ENCODE measurements around the gene C2CD2. TPM values are rescaled to one million over a fixed set of nuclear protein-coding genes. Genes with fewer than 3 reads are reported as not detected.

The C2CD2 gene
- total RNA-seq, 3 donors from 2014 or later = 9.4 to 29.1 (median 17.8) TPM

DNA sequence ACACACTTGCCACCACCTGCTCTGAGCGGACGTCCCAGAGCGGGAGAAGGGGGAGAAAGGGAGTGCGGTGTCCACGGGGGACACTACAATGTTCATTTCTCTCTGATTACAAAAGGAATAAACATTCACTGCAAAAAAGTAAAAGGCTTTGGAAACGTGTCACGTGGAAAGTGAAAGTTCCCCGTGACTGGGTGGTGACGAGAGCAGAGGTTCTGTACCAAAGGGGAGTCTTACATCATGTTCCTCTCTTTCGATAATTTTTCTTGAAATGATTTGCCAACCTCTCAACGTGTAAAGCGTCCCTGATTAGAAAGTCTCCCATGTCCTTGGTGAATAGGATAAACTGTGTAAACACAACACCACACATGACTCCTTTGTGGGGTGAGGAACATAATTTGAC is 52.7 kb downstream of the C2CD2 start:
- Histone ChIP-seq H3K36me3 (ENCODE audit: low read depth) (no peaks in the 10 kb centered on the region), H3K4me1 (ENCODE audit: low read depth) (no peaks in the 10 kb centered on the region), H3K9me3 (no peaks in the 10 kb centered on the region), H3K4me3 (no peak overlapping the region)
- no peak for DNase-seq
- intact Hi-C loops (cut with DNase I, micrococcal nuclease) = no loop called here
- TF ChIP-seq, protein P1, sequence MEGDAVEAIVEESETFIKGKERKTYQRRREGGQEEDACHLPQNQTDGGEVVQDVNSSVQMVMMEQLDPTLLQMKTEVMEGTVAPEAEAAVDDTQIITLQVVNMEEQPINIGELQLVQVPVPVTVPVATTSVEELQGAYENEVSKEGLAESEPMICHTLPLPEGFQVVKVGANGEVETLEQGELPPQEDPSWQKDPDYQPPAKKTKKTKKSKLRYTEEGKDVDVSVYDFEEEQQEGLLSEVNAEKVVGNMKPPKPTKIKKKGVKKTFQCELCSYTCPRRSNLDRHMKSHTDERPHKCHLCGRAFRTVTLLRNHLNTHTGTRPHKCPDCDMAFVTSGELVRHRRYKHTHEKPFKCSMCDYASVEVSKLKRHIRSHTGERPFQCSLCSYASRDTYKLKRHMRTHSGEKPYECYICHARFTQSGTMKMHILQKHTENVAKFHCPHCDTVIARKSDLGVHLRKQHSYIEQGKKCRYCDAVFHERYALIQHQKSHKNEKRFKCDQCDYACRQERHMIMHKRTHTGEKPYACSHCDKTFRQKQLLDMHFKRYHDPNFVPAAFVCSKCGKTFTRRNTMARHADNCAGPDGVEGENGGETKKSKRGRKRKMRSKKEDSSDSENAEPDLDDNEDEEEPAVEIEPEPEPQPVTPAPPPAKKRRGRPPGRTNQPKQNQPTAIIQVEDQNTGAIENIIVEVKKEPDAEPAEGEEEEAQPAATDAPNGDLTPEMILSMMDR (IDR thresholded peaks at IDR 0.05) = no peak
- no peak for ATAC-seq

DNA sequence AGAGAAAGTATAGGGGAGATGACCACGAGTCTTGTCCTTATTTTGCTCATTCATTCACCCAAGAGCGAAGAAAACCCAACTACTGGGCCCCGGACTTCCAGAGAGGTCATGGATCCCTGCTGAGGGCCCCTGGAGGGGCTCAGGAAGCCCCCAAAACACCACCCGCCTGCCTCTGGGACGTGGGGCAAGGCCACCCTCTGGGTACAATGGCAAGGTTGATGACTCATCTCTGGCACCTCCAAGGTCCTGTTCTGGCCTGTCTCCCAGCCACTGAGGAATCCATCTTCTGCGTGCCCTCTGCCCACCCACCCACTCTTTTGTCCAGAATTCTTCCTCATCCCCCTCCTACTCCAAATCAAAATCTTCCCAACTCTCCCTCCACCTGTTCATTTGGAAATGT is 53.4 kb downstream of the C2CD2 start:
- TF ChIP-seq, protein P1 (IDR thresholded peaks at IDR 0.05) = no peak
- no peaks in the 10 kb centered on the region for H3K4me1 ChIP-seq (ENCODE audit: low read depth)
- no peak overlapping the region for H3K4me3 ChIP-seq
- no peaks in the 10 kb centered on the region for H3K9me3 ChIP-seq
- DNase-seq (no peak), ATAC-seq (no peak)
- H3K36me3 ChIP-seq (ENCODE audit: low read depth) = no peaks in the 10 kb centered on the region
- intact Hi-C loops (cut with DNase I, micrococcal nuclease) = no loop called here

DNA sequence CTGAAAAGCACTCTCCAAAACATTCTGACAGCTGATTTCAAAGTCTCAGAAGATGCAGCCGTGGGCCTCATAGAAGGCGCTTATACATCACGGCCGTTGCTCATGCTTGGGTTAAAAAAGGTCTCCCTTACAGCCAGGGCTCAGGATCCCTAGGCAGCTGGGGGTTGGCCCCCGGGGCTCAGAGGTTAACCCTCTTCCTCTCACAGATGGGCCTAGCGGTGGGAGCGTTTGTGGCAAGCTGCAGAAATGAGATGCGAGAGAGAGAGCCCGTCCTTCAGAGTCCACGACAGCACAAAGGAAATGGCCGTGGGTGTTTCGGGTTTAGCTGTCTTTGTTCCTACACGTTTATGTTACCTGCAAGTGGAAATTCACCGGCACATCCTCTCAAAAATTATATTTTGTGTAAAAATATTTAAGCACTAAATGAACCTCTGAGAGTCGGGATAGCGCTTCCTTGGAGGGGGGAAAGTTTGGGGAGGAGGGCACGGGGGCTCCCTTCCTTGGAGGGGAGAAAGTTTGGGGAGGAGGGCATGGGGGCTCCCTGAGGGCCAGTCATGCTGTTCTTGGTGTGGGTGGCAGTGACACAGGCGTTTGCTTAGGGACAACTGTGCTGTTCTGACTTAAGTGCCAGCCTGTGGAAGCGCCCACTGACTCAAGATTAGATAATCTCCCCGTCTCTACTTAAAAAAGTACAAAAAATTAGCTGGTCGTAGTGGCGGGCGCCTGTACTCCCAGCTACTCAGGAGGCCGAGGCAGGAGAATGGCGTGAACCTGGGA is 54.2 kb downstream of the C2CD2 start:
- ATAC-seq = no peak
- Histone ChIP-seq H3K9me3 (no peaks in the 10 kb centered on the region), H3K36me3 (ENCODE audit: low read depth) (no peaks in the 10 kb centered on the region), H3K4me3 (no peak overlapping the region), H3K4me1 (ENCODE audit: low read depth) (no peaks in the 10 kb centered on the region)
- no peak for DNase-seq
- TF ChIP-seq, protein P1 (IDR thresholded peaks at IDR 0.05) = no peak
- intact Hi-C loops (cut with DNase I, micrococcal nuclease) = no loop called here

DNA sequence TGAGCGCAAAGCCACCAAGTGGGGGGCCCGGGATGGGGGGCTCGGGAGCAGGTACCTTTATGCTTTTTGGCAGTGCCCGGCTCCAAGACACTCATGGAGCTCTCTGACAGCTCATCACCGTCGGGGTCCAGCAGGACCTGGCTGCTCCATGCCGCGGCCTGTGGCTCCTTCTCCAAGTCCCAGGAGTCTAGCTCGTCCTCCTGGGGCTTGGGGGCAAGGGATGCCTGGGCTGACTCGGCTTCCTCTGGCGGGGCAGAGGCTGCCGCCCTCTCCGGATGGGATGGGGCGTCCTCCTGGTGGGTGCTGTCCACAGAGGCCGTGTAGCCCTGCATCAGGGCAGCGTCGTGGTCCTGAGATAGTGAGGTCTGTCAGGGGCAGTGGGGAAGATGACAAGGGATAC is 54.8 kb downstream of the C2CD2 start:
- Histone ChIP-seq H3K36me3 (ENCODE audit: low read depth) (no peaks in the 10 kb centered on the region), H3K4me3 (no peak overlapping the region), H3K9me3 (no peaks in the 10 kb centered on the region), H3K4me1 (ENCODE audit: low read depth) (no peaks in the 10 kb centered on the region)
- DNase-seq = no peak
- ATAC-seq = no peak
- intact Hi-C loops (cut with DNase I, micrococcal nuclease) = no loop called here
- TF ChIP-seq, protein P1 (IDR thresholded peaks at IDR 0.05) = no peak

DNA sequence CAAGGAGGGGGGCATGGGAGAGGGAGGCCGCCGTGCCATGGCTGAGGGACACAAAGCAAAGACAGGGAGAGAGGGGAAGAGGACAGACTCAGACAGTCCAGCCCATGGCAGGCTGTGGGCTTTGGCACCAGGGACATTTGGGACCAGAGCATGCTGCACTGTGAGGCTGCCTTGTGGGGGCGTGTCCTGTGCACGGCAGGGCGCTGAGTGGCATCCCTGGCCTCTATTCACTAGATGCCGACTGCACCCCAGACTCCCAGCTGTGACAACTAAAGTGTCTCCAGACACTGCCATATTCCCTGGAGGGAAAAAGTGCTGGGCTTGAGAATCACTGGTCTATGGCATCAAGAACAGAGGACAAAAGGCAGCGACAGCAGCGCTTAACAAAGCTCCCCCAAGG is 56.1 kb downstream of the C2CD2 start:
- no peak for ATAC-seq
- no peak for DNase-seq
- H3K4me1 ChIP-seq (ENCODE audit: low read depth) = no peaks in the 10 kb centered on the region
- no peaks in the 10 kb centered on the region for H3K36me3 ChIP-seq (ENCODE audit: low read depth)
- no peak overlapping the region for H3K4me3 ChIP-seq
- no peaks in the 10 kb centered on the region for H3K9me3 ChIP-seq
- TF ChIP-seq, protein P1 (IDR thresholded peaks at IDR 0.05) = no peak
- intact Hi-C loops (cut with DNase I, micrococcal nuclease) = no loop called here

All from mucosa of descending colon (tissue), 3 donors.